ENCODE results near the gene AMOTL2. TPM values are rescaled to one million over a fixed set of nuclear protein-coding genes. Genes with fewer than 3 reads are reported as not detected.
A peak's percentile ranks its signal among the peaks of the same experiment; 100 is the strongest.

Gene AMOTL2
- total RNA-seq, 3 donors from 2014 or later: 78.3 to 281 (median 83.2) TPM

DNA sequence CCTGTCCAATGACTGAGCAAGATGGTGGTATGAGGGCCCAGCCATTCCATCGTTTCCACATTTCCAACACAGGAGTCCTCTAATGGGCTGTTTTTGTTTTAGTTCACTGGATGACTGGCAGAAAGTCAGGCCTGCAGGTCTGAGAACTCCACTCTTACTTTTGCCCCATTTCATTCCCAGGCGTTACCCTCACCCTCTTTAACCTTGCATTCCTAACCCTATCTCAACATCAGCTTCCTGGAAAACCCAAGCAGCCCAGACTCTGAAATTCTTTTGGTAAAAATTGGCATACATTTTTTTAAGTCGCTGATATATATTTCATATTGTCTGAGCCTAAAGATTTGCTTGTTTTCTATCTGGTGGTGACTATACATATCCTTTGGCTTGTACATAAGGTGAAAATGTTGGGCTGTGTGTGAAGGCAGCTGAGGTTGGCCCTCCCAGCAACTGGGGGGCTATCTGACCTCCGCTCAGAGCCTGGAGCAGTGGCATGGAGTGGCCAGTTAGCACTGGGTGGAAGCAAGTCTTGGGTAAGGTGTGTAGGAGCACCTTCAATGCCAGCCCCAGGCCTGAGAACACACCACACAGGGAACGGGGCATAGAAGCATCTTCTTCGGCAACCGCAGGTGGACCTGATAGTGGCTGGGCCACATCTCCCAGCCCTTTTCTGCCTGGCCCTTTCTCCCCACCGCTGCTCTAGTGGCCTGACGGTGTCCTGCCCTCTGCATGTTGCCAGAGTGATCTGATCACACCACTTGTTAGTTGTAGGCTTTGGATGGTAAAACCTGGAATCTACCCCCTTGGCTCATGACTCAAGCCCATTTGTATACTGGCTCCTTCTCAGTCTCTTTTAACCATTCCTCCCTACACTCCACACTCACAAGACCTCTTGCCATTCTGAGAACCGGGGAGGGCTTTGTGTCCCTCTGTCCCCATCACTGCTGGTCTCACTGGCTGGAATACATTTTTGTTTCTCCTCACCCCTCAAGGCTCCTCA lies 50.0 kb downstream of the AMOTL2 start:
- H3K4me1 ChIP-seq: peaks cover 0 to 19% of the 10 kb centered on the region in 2 donors
- H3K27me3 ChIP-seq: no peaks in the 10 kb centered on the region
- H3K27ac ChIP-seq: no peak overlapping the region
- H3K9me3 ChIP-seq: no peaks in the 10 kb centered on the region
- DNase-seq (ENCODE audit: low spot score in 2 of 2): peak in 1 of 2 donors; percentile 38
- H3K4me3 ChIP-seq: no peak overlapping the region
- H3K36me3 ChIP-seq: no peaks in the 10 kb centered on the region
- no peak for TF ChIP-seq POLR2AphosphoS5 (IDR thresholded peaks at IDR 0.05)
- TF ChIP-seq POLR2A (IDR thresholded peaks at IDR 0.05): no peak
- TF ChIP-seq CTCF (IDR thresholded peaks at IDR 0.05): no peak
- intact Hi-C loops (cut with DNase I; ENCODE audit: low total_unique reads): no loop called here

DNA sequence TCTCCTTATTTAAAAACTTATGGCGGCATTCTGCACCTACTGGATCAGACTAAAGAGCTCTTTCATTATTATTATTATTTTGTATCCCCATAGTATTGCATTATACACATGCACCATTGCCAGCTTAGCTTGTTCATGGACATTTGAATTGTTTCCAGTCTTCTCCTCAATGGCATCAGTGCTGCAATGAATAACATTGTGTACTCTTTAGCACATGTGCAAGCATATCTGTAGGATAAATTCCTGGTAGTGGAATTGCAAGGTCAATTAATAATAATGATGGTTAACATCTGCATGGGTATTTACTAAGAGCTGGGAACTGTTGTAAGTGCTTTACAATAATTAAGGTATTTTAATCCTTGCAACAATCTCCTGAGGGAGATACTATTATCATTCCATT lies 52.0 kb downstream of the AMOTL2 start:
- no peak overlapping the region for H3K4me3 ChIP-seq
- no peaks in the 10 kb centered on the region for H3K27me3 ChIP-seq
- intact Hi-C loops (cut with DNase I; ENCODE audit: low total_unique reads): no loop called here
- H3K36me3 ChIP-seq: no peaks in the 10 kb centered on the region
- peaks cover 0 to 16% of the 10 kb centered on the region in 2 donors for H3K4me1 ChIP-seq
- TF ChIP-seq POLR2A (IDR thresholded peaks at IDR 0.05): no peak
- no peak overlapping the region for H3K27ac ChIP-seq
- no peaks in the 10 kb centered on the region for H3K9me3 ChIP-seq
- no peak for DNase-seq (ENCODE audit: low spot score in 2 of 2)

DNA sequence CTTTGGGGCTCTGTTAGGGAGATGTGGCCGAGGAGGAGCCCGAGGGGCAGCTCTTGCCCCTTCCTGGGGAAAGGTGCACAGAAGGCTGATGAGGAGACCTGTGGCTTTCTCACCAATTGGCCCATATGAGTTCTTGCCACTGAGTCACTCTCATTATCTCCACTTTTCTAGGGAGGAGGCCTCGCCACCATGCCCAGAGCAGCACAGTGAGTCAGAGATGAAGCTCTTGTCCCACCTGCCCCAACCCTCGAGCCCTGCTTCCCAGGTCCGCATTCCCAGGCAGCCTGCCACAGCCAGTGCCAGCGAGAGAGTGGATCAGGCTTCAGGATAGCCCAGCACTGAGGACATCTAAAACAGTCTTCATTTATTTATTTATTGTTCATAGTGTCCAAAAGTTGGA lies 53.5 kb downstream of the AMOTL2 start:
- Histone ChIP-seq H3K27ac (no peak overlapping the region), H3K27me3 (no peaks in the 10 kb centered on the region), H3K4me1 (peaks cover 0 to under 1% of the 10 kb centered on the region in 2 donors), H3K9me3 (no peaks in the 10 kb centered on the region), H3K4me3 (no peak overlapping the region), H3K36me3 (no peaks in the 10 kb centered on the region)
- TF ChIP-seq POLR2AphosphoS5 (IDR thresholded peaks at IDR 0.05) (no peak), POLR2A (IDR thresholded peaks at IDR 0.05) (no peak), CTCF (IDR thresholded peaks at IDR 0.05) (no peak)
- intact Hi-C loops (cut with DNase I; ENCODE audit: low total_unique reads): no loop called here
- DNase-seq (ENCODE audit: low spot score in 2 of 2): no peak

DNA sequence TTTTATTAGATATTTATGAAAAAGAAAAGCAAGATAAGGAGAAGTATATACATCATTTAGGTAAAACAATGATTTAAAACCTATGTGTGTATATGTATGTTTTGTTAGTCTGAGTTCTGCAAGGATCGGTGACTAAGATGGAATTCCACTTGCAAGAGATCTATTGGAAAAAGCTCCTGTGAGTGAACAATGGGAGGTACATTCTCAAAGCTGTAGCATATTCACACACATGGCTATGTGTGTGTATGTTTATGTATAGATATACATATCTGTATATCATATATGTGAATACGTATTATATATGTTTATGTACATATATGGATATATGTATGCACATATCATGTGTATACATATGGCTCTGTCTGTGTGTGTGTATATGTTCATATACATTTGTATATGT lies 54.3 kb downstream of the AMOTL2 start:
- no peak overlapping the region for H3K4me3 ChIP-seq
- no peaks in the 10 kb centered on the region for H3K4me1 ChIP-seq
- no peaks in the 10 kb centered on the region for H3K27me3 ChIP-seq
- intact Hi-C loops (cut with DNase I; ENCODE audit: low total_unique reads): no loop called here
- DNase-seq (ENCODE audit: low spot score in 2 of 2): no peak
- no peaks in the 10 kb centered on the region for H3K36me3 ChIP-seq
- no peak overlapping the region for H3K27ac ChIP-seq
- H3K9me3 ChIP-seq: no peaks in the 10 kb centered on the region
- TF ChIP-seq POLR2AphosphoS5 (IDR thresholded peaks at IDR 0.05): no peak
- no peak for TF ChIP-seq POLR2A (IDR thresholded peaks at IDR 0.05)

DNA sequence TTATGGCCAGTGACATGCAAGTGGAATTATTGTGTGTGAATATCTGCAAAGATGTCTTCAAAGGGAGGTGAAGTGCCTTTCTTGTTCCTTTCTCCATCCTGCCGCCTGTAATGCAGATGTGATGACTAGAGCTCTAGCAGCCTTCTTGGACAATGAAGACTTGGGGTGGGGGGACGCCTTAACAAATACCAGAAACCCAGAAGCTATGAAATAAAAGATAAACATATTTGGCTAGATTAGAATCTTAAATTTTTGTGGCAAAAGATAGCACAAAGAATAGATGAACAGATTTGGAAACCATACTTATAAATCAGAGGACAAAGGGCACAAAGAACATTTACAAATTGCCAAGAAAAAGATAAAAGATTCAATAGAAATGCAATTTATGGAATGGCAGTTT lies 56.1 kb downstream of the AMOTL2 start:
- Histone ChIP-seq H3K27me3 (no peaks in the 10 kb centered on the region), H3K36me3 (no peaks in the 10 kb centered on the region), H3K9me3 (no peaks in the 10 kb centered on the region), H3K27ac (no peak overlapping the region), H3K4me3 (no peak overlapping the region), H3K4me1 (peaks cover 3 to 13% of the 10 kb centered on the region in 2 donors)
- DNase-seq (ENCODE audit: low spot score in 2 of 2): no peak
- intact Hi-C loops (cut with DNase I; ENCODE audit: low total_unique reads): no loop called here
- no peak for TF ChIP-seq CTCF (IDR thresholded peaks at IDR 0.05)
- no peak for TF ChIP-seq POLR2A (IDR thresholded peaks at IDR 0.05)
- no peak for TF ChIP-seq POLR2AphosphoS5 (IDR thresholded peaks at IDR 0.05)
